Naive thymus-derived CD4-positive, alpha-beta T cell (primary cell): Measurements from ENCODE around the gene WDR33. TPM values are rescaled to one million over a fixed set of nuclear protein-coding genes. Genes with fewer than 3 reads are reported as not detected.
"Not testable (repeated sequence)": the region's sequence is repeated elsewhere in the genome, so short reads cannot be mapped to it uniquely, and the experiment has no call there.

Experiments
- ATAC-seq: fragments of 150-1000 bp; cut with Tn5 transposase; 2 replicates; pipeline ENCODE4 v1.10.0; 2021; ENCODE audit warnings: mild to moderate bottlenecking, moderate library complexity
- CTCF ChIA-PET: fragments of 350-600 bp; sonication (Branson Sonifier 250); formaldehyde crosslinking; loops from one replicate; lab custom pipeline; 2021; ENCODE audit warnings: antibody characterized with exemption; lab: Charles Lee
- POLR2A ChIA-PET: fragments of 350-600 bp; sonication (Branson Sonifier 250); formaldehyde crosslinking; loops from one replicate; lab custom pipeline; 2021; ENCODE audit warnings: antibody characterized with exemption, inconsistent platforms; lab: Charles Lee
- DNase-seq, 9 donors: peaks; one replicate each; pipeline versions ENCODE4 v3.0.0 to v3.0.0-alpha.2; 2020 to 2022; ENCODE audit warnings: mixed read lengths in 1 of 9
- H3K27ac ChIP-seq: one replicate; pipeline ENCODE4 v1.7.0; 2013; ENCODE audit warnings: mild to moderate bottlenecking, low read depth, low read length, moderate library complexity
- H3K27me3 ChIP-seq, 2 donors: one replicate each; pipeline ENCODE4 v1.7.0; 2013; ENCODE audit warnings: low read length in 2 of 2, mild to moderate bottlenecking in 2 of 2, moderate library complexity in 2 of 2; ENCODE audit not compliant: control insufficient read depth in 2 of 2, insufficient read depth in 2 of 2
- H3K36me3 ChIP-seq, 3 experiments: 1 replicate in 2 of 3; 2 replicates in 1 of 3; pipeline ENCODE4 v1.7.0; 2013; ENCODE audit warnings: low read length in 3 of 3, mild to moderate bottlenecking in 3 of 3, moderate library complexity in 1 of 3; ENCODE audit not compliant: insufficient read depth in 3 of 3, control insufficient read depth in 2 of 3
- H3K4me1 ChIP-seq, 2 donors: one replicate each; pipeline ENCODE4 v1.7.0; 2013; ENCODE audit warnings: low read length in 2 of 2, mild to moderate bottlenecking in 2 of 2, moderate library complexity in 1 of 2; ENCODE audit not compliant: control insufficient read depth in 2 of 2, insufficient read depth in 2 of 2
- H3K4me3 ChIP-seq: 2 replicates; pipeline ENCODE4 v1.7.0; 2013; ENCODE audit warnings: mild to moderate bottlenecking, low read length
- H3K9me3 ChIP-seq, 3 experiments: 1 replicate in 2 of 3; 2 replicates in 1 of 3; pipeline ENCODE4 v1.7.0; 2013; ENCODE audit warnings: low read length in 3 of 3; ENCODE audit not compliant: control insufficient read depth in 2 of 3
- H3K27ac Mint-ChIP-seq, 9 donors: one replicate each; pipeline ENCODE4 v1.8.0; 2020 to 2022; ENCODE audit warnings: mixed read lengths in 9 of 9, mild to moderate bottlenecking in 8 of 9, moderate library complexity in 5 of 9, inconsistent platforms in 2 of 9
- H3K27me3 Mint-ChIP-seq, 5 donors: one replicate each; pipeline ENCODE4 v1.8.0; 2021 to 2022; ENCODE audit warnings: mixed read lengths in 5 of 5, mild to moderate bottlenecking in 1 of 5
- H3K36me3 Mint-ChIP-seq, 5 donors: one replicate each; pipeline ENCODE4 v1.8.0; 2020 to 2022; ENCODE audit warnings: mixed read lengths in 5 of 5, mild to moderate bottlenecking in 3 of 5, inconsistent platforms in 1 of 5
- H3K4me1 Mint-ChIP-seq, 7 donors: one replicate each; pipeline ENCODE4 v1.8.0; 2020 to 2022; ENCODE audit warnings: mixed read lengths in 7 of 7, mild to moderate bottlenecking in 3 of 7, inconsistent platforms in 1 of 7
- H3K4me3 Mint-ChIP-seq, 10 donors: one replicate each; pipeline ENCODE4 v1.8.0; 2020 to 2022; ENCODE audit warnings: mild to moderate bottlenecking in 10 of 10, mixed read lengths in 10 of 10, moderate library complexity in 6 of 10, inconsistent platforms in 2 of 10
- H3K9me3 Mint-ChIP-seq, 11 donors: one replicate each; pipeline ENCODE4 v1.8.0; 2020 to 2022; ENCODE audit warnings: mixed read lengths in 11 of 11, mild to moderate bottlenecking in 4 of 11, inconsistent platforms in 1 of 11, moderate library complexity in 1 of 11
- intact Hi-C, 2 donors: fragments of 100-400 bp; cut with micrococcal nuclease; formaldehyde crosslinking; loops; one replicate each; pipeline ENCODE4 v1.15.1; 2023
- polyA plus RNA-seq, 2 donors: library from polyadenylated mRNA; unstranded; fragments of 300-500 nt; fragmentation: Illumina TruSeq; gene quantifications; one replicate each; pipeline ENCODE4 v1.2.3, GENCODE V29; 2021
- total RNA-seq, 6 experiments: library from RNA in 5 of 6; stranded (reverse) in 5 of 6; gene quantifications; 1 replicate in 5 of 6; 2 replicates in 1 of 6; pipeline ENCODE4 v1.2.3 and lab custom pipeline; 2021 to 2026

WDR33 gene
- total and polyA plus RNA-seq, 7 experiments from 2014 or later: 36.7 to 98.7 (median 67.1) TPM

DNA sequence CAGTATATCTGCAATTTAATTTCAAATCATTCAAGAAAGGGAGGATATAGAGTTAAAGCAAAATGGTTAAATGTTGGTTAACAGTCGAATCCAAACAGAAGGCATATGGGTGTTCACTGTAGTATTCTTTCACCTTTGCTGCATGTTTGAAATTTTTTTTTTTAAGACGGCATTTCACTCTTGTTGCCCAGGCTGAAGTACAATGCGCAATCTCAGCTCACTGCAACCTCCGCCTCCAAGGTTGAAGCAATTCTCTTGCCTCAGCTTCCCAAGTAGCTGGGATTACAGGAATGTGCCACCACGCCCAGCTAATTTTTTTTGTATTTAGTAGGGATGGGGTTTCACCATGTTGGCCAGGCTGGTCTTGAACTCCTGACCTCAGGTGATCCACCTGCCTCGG is 4.1 kb downstream of the WDR33 start:
- peaks cover 44 to 95% (median 68%) of the 10 kb centered on the region in 7 donors for H3K4me1 Mint-ChIP-seq
- POLR2A ChIA-PET: interaction anchor here (0.7 kb wide), 1 partner anchor 20 kb away, joined by 4 read pairs; no protein-coding TSS in a partner anchor

GRCh38 chr2:127805491-127805890 is 5.5 kb downstream of the WDR33 start:
- no peaks in the 10 kb centered on the region for H3K27me3 Mint-ChIP-seq
- Histone ChIP-seq H3K27me3 (no peaks in the 10 kb centered on the region), H3K27ac (peak overlapping the region; percentile 0), H3K4me3 (no peak overlapping the region), H3K4me1 (peaks cover 19 to 40% of the 10 kb centered on the region in 2 donors), H3K36me3 (peaks cover 0 to 9% (median 0%) of the 10 kb centered on the region in 3 experiments), H3K9me3 (no peaks in the 10 kb centered on the region)
- no peak for DNase-seq
- POLR2A ChIA-PET: interaction anchor here (0.7 kb wide), 1 partner anchor 17 kb away, joined by 3 read pairs; no protein-coding TSS in a partner anchor
- no peak for ATAC-seq
- peaks cover 43 to 95% (median 65%) of the 10 kb centered on the region in 7 donors for H3K4me1 Mint-ChIP-seq
- intact Hi-C loops: no loop called here
- H3K9me3 Mint-ChIP-seq: no peaks in the 10 kb centered on the region
- peak overlapping the region in 9 of 10 donors; percentile 22 to 62 (median 47) for H3K4me3 Mint-ChIP-seq
- peaks cover 0 to 18% (median 13%) of the 10 kb centered on the region in 5 donors for H3K36me3 Mint-ChIP-seq
- H3K27ac Mint-ChIP-seq: peak overlapping the region in 4 of 9 donors; percentile 25 to 62 (median 30)
- CTCF ChIA-PET: no interaction called here

More for the DNA sequence above, 4.1 kb downstream of the WDR33 start:
- H3K4me3 ChIP-seq, H3K27me3 ChIP-seq, H3K9me3 ChIP-seq, H3K9me3 Mint-ChIP-seq, intact Hi-C loops, ATAC-seq, H3K36me3 ChIP-seq, CTCF ChIA-PET, H3K27me3 Mint-ChIP-seq, DNase-seq, H3K27ac ChIP-seq: not testable (repeated sequence)
- H3K4me1 ChIP-seq: peaks cover 23 to 40% of the 10 kb centered on the region in 2 donors
- H3K36me3 Mint-ChIP-seq: peaks cover 6 to 14% (median 13%) of the 10 kb centered on the region in 5 donors
- H3K4me3 Mint-ChIP-seq: peak overlapping the region in 8 of 10 donors; percentile 30 to 94 (median 57)
- H3K27ac Mint-ChIP-seq: peak overlapping the region in 3 of 9 donors; percentile 5 to 27 (median 26)

DNA sequence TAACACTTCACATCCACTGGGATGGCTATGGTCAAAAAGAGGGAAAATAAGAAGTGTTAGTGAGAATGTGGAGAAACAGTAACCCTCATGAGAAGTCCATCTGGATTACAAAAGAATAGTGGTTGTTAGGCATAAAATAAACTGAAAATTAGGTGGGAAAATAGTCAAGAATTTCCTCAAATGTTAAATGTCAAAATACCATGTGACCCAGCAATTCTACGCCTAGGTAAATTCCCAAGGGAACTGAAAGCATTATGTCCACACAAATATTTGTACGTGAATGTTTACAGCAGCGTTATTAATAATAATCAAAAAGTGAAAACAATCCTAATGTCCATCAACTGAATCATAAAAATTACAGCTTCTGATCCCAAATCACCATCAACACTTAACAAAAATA is 11.0 kb downstream of the WDR33 start:
- peaks cover 11 to 39% of the 10 kb centered on the region in 2 donors for H3K4me1 ChIP-seq
- CTCF ChIA-PET: no interaction called here
- H3K27ac ChIP-seq: no peak overlapping the region
- no peaks in the 10 kb centered on the region for H3K27me3 ChIP-seq
- no peaks in the 10 kb centered on the region for H3K9me3 ChIP-seq
- Mint-ChIP-seq H3K4me1 (peaks cover 32 to 95% (median 60%) of the 10 kb centered on the region in 7 donors), H3K9me3 (no peaks in the 10 kb centered on the region), H3K36me3 (peaks cover 0 to 22% (median 9%) of the 10 kb centered on the region in 5 donors), H3K27ac (no peak overlapping the region), H3K4me3 (peak overlapping the region in 2 of 10 donors; percentile 7 to 47), H3K27me3 (no peaks in the 10 kb centered on the region)
- intact Hi-C loops: loop anchor here in 1 of 2 donors (2.0 kb wide), 1 partner anchor 15 kb away; no protein-coding TSS in a partner anchor
- H3K4me3 ChIP-seq: no peak overlapping the region
- peaks cover 0 to 12% (median 0%) of the 10 kb centered on the region in 3 experiments for H3K36me3 ChIP-seq
- DNase-seq: no peak
- ATAC-seq: no peak
- POLR2A ChIA-PET: interaction anchor here (1.2 kb wide), 1 partner anchor 11 kb away, joined by 3 read pairs; the partner anchor contains the start of gene WDR33

DNA sequence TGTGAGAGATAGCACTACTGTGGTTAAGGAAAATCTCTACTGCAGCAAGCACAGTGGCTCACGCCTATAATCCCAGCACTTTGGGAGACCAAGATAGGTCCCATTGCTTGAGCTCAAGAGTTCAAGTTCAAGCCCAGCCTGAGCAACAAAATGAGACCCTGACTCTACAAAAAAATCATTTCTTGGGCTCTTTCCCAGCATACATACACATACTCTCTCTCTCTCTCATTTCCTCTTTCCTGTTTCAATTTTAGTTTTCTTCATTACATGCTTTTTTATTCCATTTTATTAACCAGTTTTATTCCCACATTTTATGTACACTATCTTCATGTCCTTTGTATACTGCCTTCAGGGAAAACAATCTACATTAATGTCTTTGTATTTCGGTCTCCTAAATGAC is 14.6 kb downstream of the WDR33 start:
- no peaks in the 10 kb centered on the region for H3K9me3 ChIP-seq
- Mint-ChIP-seq H3K27ac (peak overlapping the region in 3 of 9 donors; percentile 0 to 59 (median 8)), H3K36me3 (peaks cover 0 to 22% (median 11%) of the 10 kb centered on the region in 5 donors), H3K27me3 (no peaks in the 10 kb centered on the region), H3K9me3 (no peaks in the 10 kb centered on the region), H3K4me1 (peaks cover 32 to 84% (median 60%) of the 10 kb centered on the region in 7 donors), H3K4me3 (peak overlapping the region in 7 of 10 donors; percentile 0 to 68 (median 15))
- ATAC-seq: no peak
- H3K4me3 ChIP-seq: no peak overlapping the region
- ChIA-PET POLR2A (no interaction called here), CTCF (no interaction called here)
- no peaks in the 10 kb centered on the region for H3K27me3 ChIP-seq
- H3K36me3 ChIP-seq: peaks cover 0 to 10% (median 0%) of the 10 kb centered on the region in 3 experiments
- H3K27ac ChIP-seq: no peak overlapping the region
- intact Hi-C loops: no loop called here
- DNase-seq: no peak
- H3K4me1 ChIP-seq: peaks cover 11 to 25% of the 10 kb centered on the region in 2 donors

DNA sequence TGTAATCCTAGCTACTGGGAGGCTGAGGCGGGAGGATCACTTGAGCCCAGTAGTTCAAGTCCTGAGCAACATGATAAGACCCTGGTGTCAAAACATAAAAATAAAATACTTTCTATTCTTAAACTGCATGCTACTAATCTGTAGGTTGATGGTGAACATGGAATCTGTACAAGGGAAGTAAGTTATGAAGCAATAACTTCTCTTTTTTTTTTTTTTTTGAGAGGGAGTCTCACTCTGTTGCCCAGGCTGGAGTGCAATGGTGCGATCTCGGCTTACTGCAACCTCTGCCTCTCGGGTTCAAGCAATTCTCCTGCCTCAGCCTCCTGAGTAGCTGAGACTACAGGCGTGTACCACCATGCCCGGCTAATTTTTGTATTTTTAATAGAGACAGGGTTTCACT is 16.1 kb downstream of the WDR33 start:
- H3K9me3 ChIP-seq, H3K4me3 ChIP-seq, H3K36me3 ChIP-seq, H3K9me3 Mint-ChIP-seq, POLR2A ChIA-PET, CTCF ChIA-PET, H3K27ac Mint-ChIP-seq, H3K27me3 ChIP-seq, H3K27me3 Mint-ChIP-seq, DNase-seq, intact Hi-C loops, H3K27ac ChIP-seq: not testable (repeated sequence)
- H3K4me1 ChIP-seq: peaks cover 11 to 21% of the 10 kb centered on the region in 2 donors
- Mint-ChIP-seq H3K4me1 (peaks cover 25 to 83% (median 49%) of the 10 kb centered on the region in 7 donors), H3K4me3 (peak overlapping the region in 1 of 10 donors; percentile 35), H3K36me3 (peaks cover 0 to 19% (median 9%) of the 10 kb centered on the region in 5 donors)
- peak; percentile 59 for ATAC-seq

- H3K27ac Mint-ChIP-seq: peak overlapping the region in 3 of 9 donors; percentile 1 to 8 (median 4)
- peaks cover 0 to 19% (median 9%) of the 10 kb centered on the region in 5 donors for H3K36me3 Mint-ChIP-seq
- peaks cover 20 to 66% (median 40%) of the 10 kb centered on the region in 7 donors for H3K4me1 Mint-ChIP-seq
These were observed 18.2 kb downstream of the WDR33 start for GRCh38 chr2:127792805-127793204.

More at GRCh38 chr2:127792805-127793204, 18.2 kb downstream of the WDR33 start:
- DNase-seq: no peak
- Histone ChIP-seq H3K4me3 (no peak overlapping the region), H3K27ac (no peak overlapping the region), H3K9me3 (no peaks in the 10 kb centered on the region), H3K36me3 (peaks cover 0 to 6% (median 0%) of the 10 kb centered on the region in 3 experiments), H3K27me3 (no peaks in the 10 kb centered on the region), H3K4me1 (peaks cover 7 to 14% of the 10 kb centered on the region in 2 donors)
- no peaks in the 10 kb centered on the region for H3K27me3 Mint-ChIP-seq
- intact Hi-C loops: no loop called here
- ATAC-seq: no peak
- ChIA-PET POLR2A (interaction anchor here (0.7 kb wide), 2 partner anchors 64 kb away, joined by 3 to 4 read pairs; no protein-coding TSS in a partner anchor), CTCF (no interaction called here)
- H3K9me3 Mint-ChIP-seq: no peaks in the 10 kb centered on the region
- H3K4me3 Mint-ChIP-seq: peak overlapping the region in 1 of 10 donors; percentile 2
